ENCODE measurements around the gene FAM117A.

FAM117A gene

GRCh38 chr17:49723423-49723822, 40.5 kb downstream of the FAM117A start:
- Histone ChIP-seq H3K36me3 (ENCODE audit: control insufficient read depth, insufficient read depth, low read length) (peaks cover 46% of the 10 kb centered on the region), H3K27me3 (ENCODE audit: control insufficient read depth, insufficient read depth, low read length) (no peaks in the 10 kb centered on the region), H3K4me1 (ENCODE audit: control insufficient read depth, insufficient read depth, low read length) (no peaks in the 10 kb centered on the region), H3K9me3 (ENCODE audit: control insufficient read depth, insufficient read depth, low read depth, low read length) (no peaks in the 10 kb centered on the region), H3K4me3 (ENCODE audit: low read depth, low read length) (no peak overlapping the region), H3K9ac (ENCODE audit: low read length) (no peak overlapping the region), H3K27ac (ENCODE audit: low read depth, low read length) (no peak overlapping the region)

GRCh38 chr17:49722066-49722465, 41.9 kb downstream of the FAM117A start:
- no peaks in the 10 kb centered on the region for H3K27me3 ChIP-seq (ENCODE audit: control insufficient read depth, insufficient read depth, low read length)
- H3K4me1 ChIP-seq (ENCODE audit: control insufficient read depth, insufficient read depth, low read length): no peaks in the 10 kb centered on the region
- no peaks in the 10 kb centered on the region for H3K9me3 ChIP-seq (ENCODE audit: control insufficient read depth, insufficient read depth, low read depth, low read length)
- no peak overlapping the region for H3K9ac ChIP-seq (ENCODE audit: low read length)
- H3K27ac ChIP-seq (ENCODE audit: low read depth, low read length): no peak overlapping the region
- H3K36me3 ChIP-seq (ENCODE audit: control insufficient read depth, insufficient read depth, low read length): peaks cover 60% of the 10 kb centered on the region
- no peak overlapping the region for H3K4me3 ChIP-seq (ENCODE audit: low read depth, low read length)

GRCh38 chr17:49717371-49717861, 46.5 kb downstream of the FAM117A start:
- Histone ChIP-seq H3K36me3 (ENCODE audit: control insufficient read depth, insufficient read depth, low read length) (peaks cover 82% of the 10 kb centered on the region), H3K4me1 (ENCODE audit: control insufficient read depth, insufficient read depth, low read length) (no peaks in the 10 kb centered on the region), H3K27me3 (ENCODE audit: control insufficient read depth, insufficient read depth, low read length) (no peaks in the 10 kb centered on the region), H3K9me3 (ENCODE audit: control insufficient read depth, insufficient read depth, low read depth, low read length) (no peaks in the 10 kb centered on the region), H3K9ac (ENCODE audit: low read length) (no peak overlapping the region), H3K4me3 (ENCODE audit: low read depth, low read length) (no peak overlapping the region), H3K27ac (ENCODE audit: low read depth, low read length) (no peak overlapping the region)

GRCh38 chr17:49716668-49717364, 47.1 kb downstream of the FAM117A start:
- H3K9me3 ChIP-seq (ENCODE audit: control insufficient read depth, insufficient read depth, low read depth, low read length): no peaks in the 10 kb centered on the region
- H3K9ac ChIP-seq (ENCODE audit: low read length): no peak overlapping the region
- no peaks in the 10 kb centered on the region for H3K27me3 ChIP-seq (ENCODE audit: control insufficient read depth, insufficient read depth, low read length)
- H3K36me3 ChIP-seq (ENCODE audit: control insufficient read depth, insufficient read depth, low read length): peaks cover 76% of the 10 kb centered on the region
- H3K4me1 ChIP-seq (ENCODE audit: control insufficient read depth, insufficient read depth, low read length): no peaks in the 10 kb centered on the region
- no peak overlapping the region for H3K27ac ChIP-seq (ENCODE audit: low read depth, low read length)
- H3K4me3 ChIP-seq (ENCODE audit: low read depth, low read length): no peak overlapping the region

GRCh38 chr17:49715717-49716279, 48.1 kb downstream of the FAM117A start:
- H3K36me3 ChIP-seq (ENCODE audit: control insufficient read depth, insufficient read depth, low read length): peaks cover 71% of the 10 kb centered on the region
- no peaks in the 10 kb centered on the region for H3K27me3 ChIP-seq (ENCODE audit: control insufficient read depth, insufficient read depth, low read length)
- H3K9me3 ChIP-seq (ENCODE audit: control insufficient read depth, insufficient read depth, low read depth, low read length): no peaks in the 10 kb centered on the region
- no peaks in the 10 kb centered on the region for H3K4me1 ChIP-seq (ENCODE audit: control insufficient read depth, insufficient read depth, low read length)
- H3K9ac ChIP-seq (ENCODE audit: low read length): no peak overlapping the region
- no peak overlapping the region for H3K4me3 ChIP-seq (ENCODE audit: low read depth, low read length)
- H3K27ac ChIP-seq (ENCODE audit: low read depth, low read length): no peak overlapping the region

GRCh38 chr17:49715216-49715615, 48.7 kb downstream of the FAM117A start:
- H3K4me3 ChIP-seq (ENCODE audit: low read depth, low read length): no peak overlapping the region
- no peaks in the 10 kb centered on the region for H3K9me3 ChIP-seq (ENCODE audit: control insufficient read depth, insufficient read depth, low read depth, low read length)
- no peaks in the 10 kb centered on the region for H3K27me3 ChIP-seq (ENCODE audit: control insufficient read depth, insufficient read depth, low read length)
- H3K27ac ChIP-seq (ENCODE audit: low read depth, low read length): 0 out of 2 replicates have a peak overlapping the region, but pooled peaks have one; percentile 18
- H3K36me3 ChIP-seq (ENCODE audit: control insufficient read depth, insufficient read depth, low read length): peaks cover 69% of the 10 kb centered on the region
- H3K4me1 ChIP-seq (ENCODE audit: control insufficient read depth, insufficient read depth, low read length): no peaks in the 10 kb centered on the region
- H3K9ac ChIP-seq (ENCODE audit: low read length): no peak overlapping the region

- Histone ChIP-seq H3K36me3 (ENCODE audit: control insufficient read depth, insufficient read depth, low read length) (peaks cover 32% of the 10 kb centered on the region), H3K4me1 (ENCODE audit: control insufficient read depth, insufficient read depth, low read length) (peaks cover 4% of the 10 kb centered on the region; the same call in 1 of the 2 replicates), H3K4me3 (ENCODE audit: low read depth, low read length) (peak overlapping the region; percentile 25), H3K9ac (ENCODE audit: low read length) (no peak overlapping the region), H3K27ac (ENCODE audit: low read depth, low read length) (no peak overlapping the region), H3K9me3 (ENCODE audit: control insufficient read depth, insufficient read depth, low read depth, low read length) (no peaks in the 10 kb centered on the region), H3K27me3 (ENCODE audit: control insufficient read depth, insufficient read depth, low read length) (no peaks in the 10 kb centered on the region)
Measured at GRCh38 chr17:49708515-49709183, 55.3 kb downstream of the FAM117A start.

GRCh38 chr17:49707608-49708514, 56.1 kb downstream of the FAM117A start, which contains the start of gene SLC35B1:
Gene SLC35B1, minus strand, starts transcription at chr17:49707964. Its CDS starts 131 bp downstream, at chr17:49707833.
- H3K27ac ChIP-seq (ENCODE audit: low read depth, low read length): peak within 1 kb of the TSS; percentile 98
- peak within 1 kb of the TSS; percentile 99 for H3K9ac ChIP-seq (ENCODE audit: low read length)
- no peaks in the 10 kb centered on the region for H3K27me3 ChIP-seq (ENCODE audit: control insufficient read depth, insufficient read depth, low read length)
- H3K9me3 ChIP-seq (ENCODE audit: control insufficient read depth, insufficient read depth, low read depth, low read length): no peaks in the 10 kb centered on the region
- H3K4me3 ChIP-seq (ENCODE audit: low read depth, low read length): peak within 1 kb of the TSS; percentile 73
- peaks cover 35% of the 10 kb centered on the region for H3K36me3 ChIP-seq (ENCODE audit: control insufficient read depth, insufficient read depth, low read length)
- peaks cover 4% of the 10 kb centered on the region; the same call in 1 of the 2 replicates for H3K4me1 ChIP-seq (ENCODE audit: control insufficient read depth, insufficient read depth, low read length)

GRCh38 chr17:49707246-49707607, 56.7 kb downstream of the FAM117A start:
- Histone ChIP-seq H3K27me3 (ENCODE audit: control insufficient read depth, insufficient read depth, low read length) (no peaks in the 10 kb centered on the region), H3K9me3 (ENCODE audit: control insufficient read depth, insufficient read depth, low read depth, low read length) (no peaks in the 10 kb centered on the region), H3K9ac (ENCODE audit: low read length) (peak overlapping the region; percentile 99), H3K4me3 (ENCODE audit: low read depth, low read length) (peak overlapping the region; percentile 73), H3K36me3 (ENCODE audit: control insufficient read depth, insufficient read depth, low read length) (peaks cover 42% of the 10 kb centered on the region), H3K27ac (ENCODE audit: low read depth, low read length) (peak overlapping the region; percentile 98; the same call in 1 of the 2 replicates), H3K4me1 (ENCODE audit: control insufficient read depth, insufficient read depth, low read length) (peaks cover 4% of the 10 kb centered on the region; the same call in 1 of the 2 replicates)

- H3K4me3 ChIP-seq (ENCODE audit: low read depth, low read length): no peak overlapping the region
- peaks cover 4% of the 10 kb centered on the region; the same call in 1 of the 2 replicates for H3K4me1 ChIP-seq (ENCODE audit: control insufficient read depth, insufficient read depth, low read length)
- H3K27me3 ChIP-seq (ENCODE audit: control insufficient read depth, insufficient read depth, low read length): no peaks in the 10 kb centered on the region
- no peak overlapping the region for H3K27ac ChIP-seq (ENCODE audit: low read depth, low read length)
- peaks cover 57% of the 10 kb centered on the region for H3K36me3 ChIP-seq (ENCODE audit: control insufficient read depth, insufficient read depth, low read length)
- no peaks in the 10 kb centered on the region for H3K9me3 ChIP-seq (ENCODE audit: control insufficient read depth, insufficient read depth, low read depth, low read length)
- H3K9ac ChIP-seq (ENCODE audit: low read length): no peak overlapping the region
Measured at GRCh38 chr17:49705254-49705653, 58.7 kb downstream of the FAM117A start.
